C4-2B (cell line): Measurements from ENCODE around the gene KLK12.

ENCODE experiments used
- ZFX ChIP-seq: fragments of 450-650 bp; IDR thresholded peaks from 2 replicates; pipeline ENCODE4 v1.6.1; 2017
- TF ChIP-seq, protein P1 (sequence below): fragments of 450-650 bp; conservative IDR thresholded peaks from 2 replicates; pipeline ENCODE4 v1.5.1; 2017; ENCODE audit warnings: mild to moderate bottlenecking

DNA sequence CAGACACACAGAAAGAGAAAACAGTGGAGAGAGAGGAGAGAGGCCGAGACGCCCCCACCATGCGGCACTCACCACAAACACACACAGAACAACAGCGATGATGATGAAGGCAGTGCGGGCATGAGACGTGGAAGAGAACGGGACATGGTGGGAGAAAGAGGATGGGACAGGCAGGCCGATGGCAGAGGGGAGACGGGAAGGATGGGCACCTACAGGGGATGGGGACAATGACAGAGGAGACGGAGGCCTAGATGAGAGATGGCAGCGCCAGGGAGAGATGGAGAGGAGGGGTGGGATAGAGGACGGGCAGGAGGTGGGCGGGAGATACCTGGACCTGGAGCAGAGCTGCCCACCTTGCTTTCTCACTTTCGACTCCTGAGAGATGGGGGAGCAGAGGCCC, 49.0 kb upstream of the KLK12 start:
- TF ChIP-seq, protein P1, sequence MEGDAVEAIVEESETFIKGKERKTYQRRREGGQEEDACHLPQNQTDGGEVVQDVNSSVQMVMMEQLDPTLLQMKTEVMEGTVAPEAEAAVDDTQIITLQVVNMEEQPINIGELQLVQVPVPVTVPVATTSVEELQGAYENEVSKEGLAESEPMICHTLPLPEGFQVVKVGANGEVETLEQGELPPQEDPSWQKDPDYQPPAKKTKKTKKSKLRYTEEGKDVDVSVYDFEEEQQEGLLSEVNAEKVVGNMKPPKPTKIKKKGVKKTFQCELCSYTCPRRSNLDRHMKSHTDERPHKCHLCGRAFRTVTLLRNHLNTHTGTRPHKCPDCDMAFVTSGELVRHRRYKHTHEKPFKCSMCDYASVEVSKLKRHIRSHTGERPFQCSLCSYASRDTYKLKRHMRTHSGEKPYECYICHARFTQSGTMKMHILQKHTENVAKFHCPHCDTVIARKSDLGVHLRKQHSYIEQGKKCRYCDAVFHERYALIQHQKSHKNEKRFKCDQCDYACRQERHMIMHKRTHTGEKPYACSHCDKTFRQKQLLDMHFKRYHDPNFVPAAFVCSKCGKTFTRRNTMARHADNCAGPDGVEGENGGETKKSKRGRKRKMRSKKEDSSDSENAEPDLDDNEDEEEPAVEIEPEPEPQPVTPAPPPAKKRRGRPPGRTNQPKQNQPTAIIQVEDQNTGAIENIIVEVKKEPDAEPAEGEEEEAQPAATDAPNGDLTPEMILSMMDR, result no peak
- no peak for TF ChIP-seq ZFX
